Pancreas (tissue), 10 donors: ENCODE results near the gene DDX6. TPM values are rescaled to one million over a fixed set of nuclear protein-coding genes. Genes with fewer than 3 reads are reported as not detected.
A peak's percentile ranks its signal among the peaks of the same experiment; 100 is the strongest.

Experiments used
- ATAC-seq, 4 donors: fragments of 200-7000 bp; cut with Tn5 transposase; one replicate each; pipeline versions ENCODE4 v1.8.0 to v1.9.1; 2020; ENCODE audit warnings: mild to moderate bottlenecking in 4 of 4, moderate library complexity in 4 of 4
- DNase-seq, 6 donors: peaks; one replicate each; pipeline ENCODE4 v3.0.0-alpha.2; 2020
- FAIRE-seq: peaks from 2 replicates; lab custom pipeline; 2012; peaks lifted over from hg19 to GRCh38; lab: Jason Lieb, UNC
- H3K27ac ChIP-seq, 4 donors: fragments of 200-600 bp; sonication (generic); 1 replicate in 3 of 4; 2 replicates in 1 of 4; pipeline versions ENCODE4 v1.5.0 to v1.8.0; 2020
- H3K27me3 ChIP-seq, 4 donors: fragments of 200-600 bp; one replicate each; pipeline ENCODE4 v1.8.0; 2021
- H3K36me3 ChIP-seq, 3 donors: fragments of 200-600 bp; sonication (generic) in 1 of 3; one replicate each; pipeline versions ENCODE4 v1.5.0 to v1.8.0; 2020 to 2021
- H3K4me1 ChIP-seq, 3 donors: fragments of 200-600 bp; one replicate each; pipeline ENCODE4 v1.8.0; 2021
- H3K4me3 ChIP-seq, 4 donors: fragments of 200-600 bp; sonication (generic) in 2 of 4; one replicate each; pipeline versions ENCODE4 v1.5.0 to v1.8.0; 2020 to 2021
- H3K9me3 ChIP-seq, 4 donors: fragments of 200-600 bp; one replicate each; pipeline ENCODE4 v1.8.0; 2021
- CTCF ChIP-seq, 4 donors: fragments of 200-600 bp; sonication (generic) in 3 of 4; IDR thresholded peaks; one replicate each; pipeline versions ENCODE4 v1.5.0 to v1.8.0; 2021; ENCODE audit warnings: antibody characterized with exemption in 4 of 4
- WGBS, 2 donors: extraction: QIAGEN DNeasy Blood & Tissue Kit; methylation state at CpG; one replicate each; pipeline ENCODE4 v1.1.7; 2013; 5-methylcytosine and 5-hydroxymethylcytosine counted together
- intact Hi-C, 3 donors: fragments of 100-400 bp; cut with DNase I; formaldehyde crosslinking; loops; one replicate each; pipeline versions ENCODE4 v1.11.1 to v1.14.2; 2022
- polyA plus RNA-seq, 2 donors: library from polyadenylated mRNA; stranded (reverse); fragments of 200-250 nt; gene quantifications; one replicate each; pipeline ENCODE4 v1.2.3, GENCODE V29; 2013
- total RNA-seq, 6 donors: library from RNA; stranded (reverse); fragmentation: NEBNext Ultra II Directional in 4 of 6; extraction: Animal tissue kit (Norgen Biotek cat#: 25700) in 4 of 6; gene quantifications; one replicate each; pipeline versions ENCODE4 v1.2.1 to v1.2.4, GENCODE V29; 2021 to 2023
- donor health status: healthy with polysubstance abuse.
- donor health status: DM: no; HTN: no; CAD: no; lungs with moderate emphysema.
- donor health status: DM: no; HTN: no; CAD: no.
- donor health status: control.
- donor health status: control.
- donor health status: Bipolar disorder and iron deficiency.
- donor health status: DM: yes; HTN: yes; CAD: no.
- donor health status: DM: no; HTN: no; CAD: no.
- donor health status: DM: no; HTN: no; CAD: no.
- donor health status: DM: yes; HTN: yes; CAD: no.

The DDX6 gene
- total and polyA plus RNA-seq, 8 donors, result 16.1 to 74.2 (median 48.4) TPM

- ATAC-seq, result no peak
- Histone ChIP-seq H3K36me3 (peaks cover 5 to 88% (median 35%) of the 10 kb centered on the region in 3 donors), H3K9me3 (no peaks in the 10 kb centered on the region), H3K27me3 (no peaks in the 10 kb centered on the region), H3K4me1 (no peaks in the 10 kb centered on the region), H3K27ac (no peak overlapping the region), H3K4me3 (no peak overlapping the region)
- FAIRE-seq, result no peak
- no peak for TF ChIP-seq CTCF (IDR thresholded peaks at IDR 0.05)
- 93 to 94% methylated on average over 3 of the region's 3 CpGs for WGBS, 2 donors
- DNase-seq, result no peak
- intact Hi-C loops, result no loop called here
These were observed 38.3 kb downstream of the DDX6 start for GRCh38 chr11:118752654-118753053.

GRCh38 chr11:118749429-118749828, 41.5 kb downstream of the DDX6 start:
- no peaks in the 10 kb centered on the region for H3K4me1 ChIP-seq
- WGBS, 2 donors, result 80 to 82% methylated on average over 6 of the region's 6 CpGs
- ATAC-seq, result peak in 1 of 4 donors; percentile 3
- H3K4me3 ChIP-seq, result no peak overlapping the region
- H3K27ac ChIP-seq, result no peak overlapping the region
- intact Hi-C loops, result no loop called here
- no peaks in the 10 kb centered on the region for H3K27me3 ChIP-seq
- no peak for TF ChIP-seq CTCF (IDR thresholded peaks at IDR 0.05)
- no peak for DNase-seq
- no peaks in the 10 kb centered on the region for H3K9me3 ChIP-seq
- peaks cover 5 to 56% (median 18%) of the 10 kb centered on the region in 3 donors for H3K36me3 ChIP-seq
- no peak for FAIRE-seq

DNA sequence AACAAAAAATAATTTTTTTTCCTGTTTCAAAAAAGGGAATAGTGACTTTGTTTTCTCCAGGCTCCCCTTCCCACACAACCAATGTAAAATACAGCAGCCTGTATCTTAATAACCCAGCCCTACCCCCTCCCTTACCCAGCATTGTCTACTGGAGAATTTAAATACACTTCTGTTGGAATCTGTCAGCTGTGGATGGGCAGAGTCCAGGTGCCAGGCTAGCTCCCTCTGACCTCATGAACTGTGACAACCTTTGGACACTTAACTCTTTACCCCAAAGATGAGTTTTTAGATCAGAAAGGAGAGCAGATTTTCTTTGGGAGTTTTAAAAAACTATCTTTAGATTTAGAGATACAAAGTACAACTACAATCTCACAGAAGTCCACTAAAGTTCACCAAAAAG, 42.9 kb downstream of the DDX6 start:
- H3K27me3 ChIP-seq, result no peaks in the 10 kb centered on the region
- H3K36me3 ChIP-seq, result peaks cover 0 to 42% (median 6%) of the 10 kb centered on the region in 3 donors
- no peak for TF ChIP-seq CTCF (IDR thresholded peaks at IDR 0.05)
- ATAC-seq, result no peak
- no peaks in the 10 kb centered on the region for H3K4me1 ChIP-seq
- no peak overlapping the region for H3K27ac ChIP-seq
- H3K9me3 ChIP-seq, result no peaks in the 10 kb centered on the region
- no peak overlapping the region for H3K4me3 ChIP-seq
- no peak for DNase-seq
- FAIRE-seq, result no peak
- intact Hi-C loops, result no loop called here

- no peak overlapping the region for H3K27ac ChIP-seq
- no peak for TF ChIP-seq CTCF (IDR thresholded peaks at IDR 0.05)
- whole genome bisulfite sequencing, 2 donors, result 83% methylated on average over 5 of the region's 5 CpGs
- H3K4me3 ChIP-seq, result no peak overlapping the region
- H3K36me3 ChIP-seq, result peaks cover 0 to 33% (median 6%) of the 10 kb centered on the region in 3 donors
- FAIRE-seq, result no peak
- no peaks in the 10 kb centered on the region for H3K9me3 ChIP-seq
- intact Hi-C loops, result no loop called here
- no peak for DNase-seq
- H3K4me1 ChIP-seq, result no peaks in the 10 kb centered on the region
- no peaks in the 10 kb centered on the region for H3K27me3 ChIP-seq
- peak in 2 of 4 donors; percentile 4 to 28 for ATAC-seq
These were observed 43.9 kb downstream of the DDX6 start for GRCh38 chr11:118746988-118747585.

DNA sequence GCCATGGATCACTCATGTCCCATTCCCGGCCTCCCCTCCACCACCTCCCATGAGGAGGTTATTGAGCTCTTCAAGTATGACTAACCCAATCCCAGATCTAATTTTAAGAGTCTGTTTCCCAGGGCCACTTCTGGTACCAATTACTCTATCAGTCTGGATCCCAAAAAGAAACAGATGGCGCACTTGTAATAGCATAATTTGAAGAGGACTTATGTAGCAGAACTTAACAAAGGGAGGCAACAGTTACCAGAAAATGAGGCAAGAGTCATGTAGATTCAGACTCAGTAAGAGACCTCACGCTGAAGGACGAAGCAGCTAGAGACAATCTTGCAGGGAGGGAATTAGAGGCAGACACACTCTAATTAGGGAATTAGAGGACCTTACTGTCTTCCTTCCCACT, 46.9 kb downstream of the DDX6 start:
- WGBS, 2 donors, result 94 to 96% methylated on average over 4 of the region's 4 CpGs
- no peak for TF ChIP-seq CTCF (IDR thresholded peaks at IDR 0.05)
- DNase-seq (no peak), FAIRE-seq (no peak), ATAC-seq (no peak)
- no peaks in the 10 kb centered on the region for H3K27me3 ChIP-seq
- intact Hi-C loops, result no loop called here
- H3K36me3 ChIP-seq, result peaks cover 0 to 5% (median 0%) of the 10 kb centered on the region in 3 donors
- H3K9me3 ChIP-seq, result no peaks in the 10 kb centered on the region
- H3K4me3 ChIP-seq, result no peak overlapping the region
- no peaks in the 10 kb centered on the region for H3K4me1 ChIP-seq
- no peak overlapping the region for H3K27ac ChIP-seq
